Measurements from ENCODE around the gene NMU. TPM values are rescaled to one million over a fixed set of nuclear protein-coding genes. Genes with fewer than 3 reads are reported as not detected.

NMU gene
- total RNA-seq, 5 donors from 2014 or later (not counting 1 experiment from before 2014, with no cell fraction given) = 0.72 to 1.4 (median 0.93) TPM; not detected in 2

DNA sequence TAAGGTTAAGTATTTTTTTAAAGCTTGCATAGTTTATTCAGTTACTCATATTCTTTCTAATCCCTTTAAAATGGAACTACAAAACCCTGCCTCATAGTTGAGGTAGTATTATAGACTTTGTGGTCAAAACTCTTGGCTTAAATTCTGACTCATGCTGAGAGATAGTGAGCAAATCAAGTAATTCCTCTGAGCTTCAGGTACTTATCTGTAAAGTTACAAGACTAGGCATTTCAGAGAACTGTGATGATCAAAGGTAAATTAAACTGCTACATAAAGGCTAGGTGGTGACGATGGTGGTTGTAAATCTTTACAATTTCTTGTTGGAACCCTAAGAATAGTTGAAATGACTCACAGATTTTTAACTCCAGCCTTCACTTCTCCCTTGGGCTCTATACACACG is 86.2 kb downstream of the NMU start:
- Histone ChIP-seq H3K9me3 (no peaks in the 10 kb centered on the region), H3K36me3 (ENCODE audit: control insufficient read depth in 2 of 2, extremely low read depth in 1 of 2, insufficient read depth in 1 of 2, low read length in 1 of 2) (no peaks in the 10 kb centered on the region), H3K4me1 (ENCODE audit: control insufficient read depth in 1 of 2, extremely low read depth in 1 of 2, insufficient read depth in 2 of 2, low read length in 2 of 2) (peaks cover 5 to 12% of the 10 kb centered on the region in 2 experiments), H3K27ac (ENCODE audit: low read length) (no peak overlapping the region), H3K4me3 (ENCODE audit: control insufficient read depth in 1 of 2, extremely low read depth in 1 of 2, low read length in 1 of 2) (no peak overlapping the region), H3K27me3 (replicated peaks in 1 of 2; ENCODE audit: control insufficient read depth in 2 of 2, extremely low read depth in 1 of 2, insufficient read depth in 2 of 2, low read length in 1 of 2) (no peaks in the 10 kb centered on the region)
- H3K9me3 Mint-ChIP-seq = no peaks in the 10 kb centered on the region
- DNase-seq (no peak), ATAC-seq (replicated peaks in 1 of 4) (no peak)
- H3K27ac Mint-ChIP-seq = peak overlapping the region in 1 of 2 donors; percentile 33
- peaks cover 2 to 3% of the 10 kb centered on the region in 2 donors for H3K27me3 Mint-ChIP-seq
- no peaks in the 10 kb centered on the region for H3K36me3 Mint-ChIP-seq
- no peak overlapping the region for H3K4me3 Mint-ChIP-seq
- ChIA-PET POLR2A (interaction anchor here in 1 of 2 donors (0.6 kb wide), 2 partner anchors 89 to 218 kb away, joined by 3 to 5 read pairs; no protein-coding TSS in a partner anchor), CTCF (interaction anchor here in 1 of 2 donors (0.8 to 1.1 kb wide), 3 partner anchors 12 to 204 kb away, joined by 3 to 4 read pairs (median 3); partner anchors contain the start of gene SRD5A3)
- no CpG with 5 or more reads among the region's 2 CpGs for WGBS (ENCODE audit: insufficient coverage)
- H3K4me1 Mint-ChIP-seq = peaks cover 19 to 40% (median 25%) of the 10 kb centered on the region in 3 donors

DNA sequence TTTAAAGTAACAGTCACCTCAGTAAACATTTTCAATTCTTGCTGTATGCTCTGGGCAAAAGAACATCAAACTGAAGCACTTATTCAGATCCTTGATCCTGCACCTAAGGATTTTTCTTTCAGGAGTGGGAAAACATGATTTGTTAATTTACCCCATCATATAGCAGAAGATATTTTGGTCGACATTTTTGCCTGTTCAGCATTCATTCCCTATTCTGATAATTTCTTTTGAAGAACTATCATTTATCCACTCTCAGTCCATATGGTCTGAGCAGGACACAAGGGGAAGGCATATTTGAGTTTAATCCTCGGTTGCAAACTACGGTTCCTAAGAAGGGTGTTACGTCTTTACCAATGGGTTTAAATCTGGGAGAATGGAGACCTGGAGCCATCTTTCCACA is 88.2 kb downstream of the NMU start:
- Histone ChIP-seq H3K4me1 (ENCODE audit: control insufficient read depth in 1 of 2, extremely low read depth in 1 of 2, insufficient read depth in 2 of 2, low read length in 2 of 2) (peaks cover 5 to 12% of the 10 kb centered on the region in 2 experiments), H3K4me3 (ENCODE audit: control insufficient read depth in 1 of 2, extremely low read depth in 1 of 2, low read length in 1 of 2) (peak overlapping the region in 1 of 2 donors; percentile 73), H3K27me3 (replicated peaks in 1 of 2; ENCODE audit: control insufficient read depth in 2 of 2, extremely low read depth in 1 of 2, insufficient read depth in 2 of 2, low read length in 1 of 2) (no peaks in the 10 kb centered on the region), H3K9me3 (no peaks in the 10 kb centered on the region), H3K27ac (ENCODE audit: low read length) (no peak overlapping the region), H3K36me3 (ENCODE audit: control insufficient read depth in 2 of 2, extremely low read depth in 1 of 2, insufficient read depth in 1 of 2, low read length in 1 of 2) (no peaks in the 10 kb centered on the region)
- peak overlapping the region; percentile 27 to 93 for H3K27ac Mint-ChIP-seq
- H3K4me1 Mint-ChIP-seq = peaks cover 34 to 51% (median 35%) of the 10 kb centered on the region in 3 donors
- DNase-seq = no peak
- H3K4me3 Mint-ChIP-seq = peak overlapping the region; percentile 88 to 92 (median 91)
- no peak for ATAC-seq (replicated peaks in 1 of 4)
- 0% methylated on average over 1 of the region's 4 CpGs for WGBS (ENCODE audit: insufficient coverage)
- no peaks in the 10 kb centered on the region for H3K27me3 Mint-ChIP-seq
- CTCF ChIA-PET = no interaction called here
- no peaks in the 10 kb centered on the region for H3K36me3 Mint-ChIP-seq
- POLR2A ChIA-PET = no interaction called here
- no peaks in the 10 kb centered on the region for H3K9me3 Mint-ChIP-seq

DNA sequence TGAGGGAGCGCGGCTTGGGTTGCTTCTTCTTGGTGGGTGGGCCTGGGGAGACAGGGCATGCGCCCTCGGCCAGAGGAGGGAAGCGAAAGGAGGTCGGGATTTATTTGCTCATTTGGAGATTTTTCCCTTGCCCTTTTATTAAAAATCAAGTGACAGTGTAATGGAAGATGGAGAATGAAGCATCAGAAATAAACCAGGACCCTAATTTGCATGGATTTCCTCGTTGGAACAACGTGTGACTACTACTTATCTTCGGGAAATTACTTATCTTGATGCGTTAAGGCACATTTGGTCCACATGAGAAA is 88.7 kb downstream of the NMU start:
- ChIA-PET POLR2A (no interaction called here), CTCF (interaction anchor here in 1 of 2 donors (1.0 kb wide), 1 partner anchor 134 kb away, joined by 3 read pairs; no protein-coding TSS in a partner anchor)
- Histone ChIP-seq H3K27me3 (replicated peaks in 1 of 2; ENCODE audit: control insufficient read depth in 2 of 2, extremely low read depth in 1 of 2, insufficient read depth in 2 of 2, low read length in 1 of 2) (no peaks in the 10 kb centered on the region), H3K27ac (ENCODE audit: low read length) (peak overlapping the region; percentile 65), H3K4me3 (ENCODE audit: control insufficient read depth in 1 of 2, extremely low read depth in 1 of 2, low read length in 1 of 2) (peak overlapping the region; percentile 65 to 73), H3K36me3 (ENCODE audit: control insufficient read depth in 2 of 2, extremely low read depth in 1 of 2, insufficient read depth in 1 of 2, low read length in 1 of 2) (no peaks in the 10 kb centered on the region), H3K9me3 (no peaks in the 10 kb centered on the region), H3K4me1 (ENCODE audit: control insufficient read depth in 1 of 2, extremely low read depth in 1 of 2, insufficient read depth in 2 of 2, low read length in 2 of 2) (peaks cover 5 to 12% of the 10 kb centered on the region in 2 experiments)
- peaks cover 35 to 51% (median 37%) of the 10 kb centered on the region in 3 donors for H3K4me1 Mint-ChIP-seq
- peak overlapping the region; percentile 91 to 93 for H3K27ac Mint-ChIP-seq
- DNase-seq = no peak
- H3K9me3 Mint-ChIP-seq = no peaks in the 10 kb centered on the region
- ATAC-seq (replicated peaks in 1 of 4) = no peak
- peak overlapping the region; percentile 88 to 92 (median 91) for H3K4me3 Mint-ChIP-seq
- no peaks in the 10 kb centered on the region for H3K36me3 Mint-ChIP-seq
- WGBS (ENCODE audit: insufficient coverage) = 0% methylated on average over 2 of the region's 10 CpGs
- no peaks in the 10 kb centered on the region for H3K27me3 Mint-ChIP-seq

DNA sequence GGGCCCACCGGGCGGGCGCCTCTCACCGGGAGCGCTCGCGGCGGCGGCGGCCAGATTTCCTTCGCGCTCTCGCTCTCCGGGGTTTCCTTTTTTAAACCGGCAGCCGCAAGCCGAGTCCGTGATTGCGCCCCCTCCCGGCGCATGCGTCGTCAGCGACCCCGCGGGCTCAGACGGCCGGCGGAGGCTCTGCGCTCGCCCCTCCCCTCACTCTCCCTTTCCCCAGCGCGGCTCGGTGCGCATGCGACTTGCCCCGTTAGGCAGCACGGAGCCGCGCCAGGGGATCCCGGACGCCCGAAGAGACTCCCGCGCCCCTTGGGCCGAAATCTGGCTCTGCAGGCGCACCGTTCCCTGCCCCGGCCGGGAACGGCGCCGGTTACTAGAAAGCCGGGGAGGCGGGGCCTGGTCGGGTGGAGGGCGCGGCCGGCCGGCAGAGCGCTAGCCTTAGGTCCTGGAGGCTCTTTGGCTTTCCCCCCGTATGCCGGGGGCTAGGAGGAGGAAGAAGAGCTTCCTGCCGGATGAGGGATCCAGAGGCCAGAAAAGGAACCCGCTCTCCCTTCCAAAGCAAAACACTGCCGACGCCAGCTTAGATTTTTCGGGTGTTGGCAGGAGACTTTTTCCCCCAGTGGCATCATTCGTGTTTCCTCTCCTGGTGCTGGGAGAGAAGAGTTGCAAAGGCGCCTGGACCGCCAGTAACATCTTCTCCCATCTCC is 89.2 kb downstream of the NMU start, which contains the start of gene CLOCK:
Gene CLOCK, minus strand, starts transcription at position 154 of the 710 bp plus-strand sequence. CDS start 64,124 bp downstream, outside the sequence.
- ChIA-PET CTCF (interaction anchor here (0.5 to 2.1 kb wide), 3 partner anchors 133 to 748 kb away, joined by 3 to 12 read pairs (median 4); partner anchors contain the start of gene TMEM165 (in 1 of the 2)), POLR2A (interaction anchor here (0.6 kb wide), 2 partner anchors 12 to 102 kb away, joined by 3 to 7 read pairs; no protein-coding TSS in a partner anchor)
- peaks cover 5 to 12% of the 10 kb centered on the region in 2 experiments for H3K4me1 ChIP-seq (ENCODE audit: control insufficient read depth in 1 of 2, extremely low read depth in 1 of 2, insufficient read depth in 2 of 2, low read length in 2 of 2)
- Mint-ChIP-seq H3K27ac (peak within 1 kb of the TSS; percentile 93), H3K4me3 (peak within 1 kb of the TSS; percentile 91 to 95 (median 92)), H3K36me3 (no peaks in the 10 kb centered on the region), H3K4me1 (peaks cover 35 to 54% (median 39%) of the 10 kb centered on the region in 3 donors), H3K9me3 (no peaks in the 10 kb centered on the region), H3K27me3 (no peaks in the 10 kb centered on the region)
- H3K9me3 ChIP-seq = no peaks in the 10 kb centered on the region
- peak; percentile 59 to 91 (median 75) for DNase-seq
- peak within 1 kb of the TSS; percentile 86 for H3K27ac ChIP-seq (ENCODE audit: low read length)
- ATAC-seq (replicated peaks in 1 of 4) = peak; percentile 73 to 76 (median 75)
- no peaks in the 10 kb centered on the region for H3K27me3 ChIP-seq (replicated peaks in 1 of 2; ENCODE audit: control insufficient read depth in 2 of 2, extremely low read depth in 1 of 2, insufficient read depth in 2 of 2, low read length in 1 of 2)
- H3K4me3 ChIP-seq (ENCODE audit: control insufficient read depth in 1 of 2, extremely low read depth in 1 of 2, low read length in 1 of 2) = peak within 1 kb of the TSS; percentile 65 to 83
- H3K36me3 ChIP-seq (ENCODE audit: control insufficient read depth in 2 of 2, extremely low read depth in 1 of 2, insufficient read depth in 1 of 2, low read length in 1 of 2) = no peaks in the 10 kb centered on the region
- WGBS (ENCODE audit: insufficient coverage) = 0% methylated on average over 56 of the region's 71 CpGs

DNA sequence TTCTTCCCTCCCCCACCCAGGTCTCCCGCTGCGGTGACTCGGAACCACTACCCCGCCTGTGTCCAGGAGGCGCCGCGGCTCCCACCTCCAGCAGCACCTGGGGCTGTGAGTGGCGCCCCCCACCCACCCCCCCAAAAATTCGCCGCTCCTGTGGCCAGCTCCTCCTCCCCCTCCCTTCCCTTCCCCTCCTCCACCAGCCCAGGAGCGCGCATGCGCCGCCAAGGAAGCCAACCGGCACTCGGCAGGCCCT is 89.7 kb downstream of the NMU start:
- H3K36me3 Mint-ChIP-seq = no peaks in the 10 kb centered on the region
- peak overlapping the region; percentile 65 to 73 for H3K4me3 ChIP-seq (ENCODE audit: control insufficient read depth in 1 of 2, extremely low read depth in 1 of 2, low read length in 1 of 2)
- peaks cover 5 to 14% of the 10 kb centered on the region in 2 experiments for H3K4me1 ChIP-seq (ENCODE audit: control insufficient read depth in 1 of 2, extremely low read depth in 1 of 2, insufficient read depth in 2 of 2, low read length in 2 of 2)
- ATAC-seq (replicated peaks in 1 of 4) = peak; percentile 71 to 77 (median 74)
- ChIA-PET POLR2A (interaction anchor here (0.6 kb wide), 2 partner anchors 11 to 101 kb away, joined by 3 to 7 read pairs; no protein-coding TSS in a partner anchor), CTCF (interaction anchor here (0.5 to 2.2 kb wide), 8 partner anchors 8 to 592 kb away, joined by 3 to 12 read pairs (median 4); partner anchors contain the start of genes CEP135 (in 1 of the 2), SRD5A3 (in 1 of the 2) and TMEM165 (in 1 of the 2))
- H3K4me3 Mint-ChIP-seq = peak overlapping the region; percentile 88 to 92 (median 91)
- peak overlapping the region; percentile 86 for H3K27ac ChIP-seq (ENCODE audit: low read length)
- no peak overlapping the region for H3K27ac Mint-ChIP-seq
- peak in 1 of 35 experiments; percentile 52 for DNase-seq
- no peaks in the 10 kb centered on the region for H3K27me3 ChIP-seq (replicated peaks in 1 of 2; ENCODE audit: control insufficient read depth in 2 of 2, extremely low read depth in 1 of 2, insufficient read depth in 2 of 2, low read length in 1 of 2)
- no peaks in the 10 kb centered on the region for H3K36me3 ChIP-seq (ENCODE audit: control insufficient read depth in 2 of 2, extremely low read depth in 1 of 2, insufficient read depth in 1 of 2, low read length in 1 of 2)
- no peaks in the 10 kb centered on the region for H3K9me3 ChIP-seq
- peaks cover 35 to 59% (median 44%) of the 10 kb centered on the region in 3 donors for H3K4me1 Mint-ChIP-seq
- WGBS (ENCODE audit: insufficient coverage) = 0% methylated on average over 13 of the region's 16 CpGs
- no peaks in the 10 kb centered on the region for H3K9me3 Mint-ChIP-seq
- H3K27me3 Mint-ChIP-seq = no peaks in the 10 kb centered on the region
